H9 (cell line): ENCODE measurements around the gene FARP1. TPM values are rescaled to one million over a fixed set of nuclear protein-coding genes. Genes with fewer than 3 reads are reported as not detected.

Experiments
- DNase-seq: peaks from one replicate; pipeline ENCODE4 v3.0.0-alpha.2; 2017
- H2AFZ ChIP-seq: one replicate; pipeline ENCODE4 v1.6.1; 2013; ENCODE audit warnings: mild to moderate bottlenecking, low read length, control low read depth, moderate library complexity
- H2AK5ac ChIP-seq: 2 replicates; pipeline ENCODE4 v1.6.1; 2013; ENCODE audit warnings: low read length, control low read depth, mixed read lengths; ENCODE audit not compliant: insufficient read length
- H2BK120ac ChIP-seq: one replicate; pipeline ENCODE4 v1.6.1; 2013; ENCODE audit warnings: low read depth, mild to moderate bottlenecking, low read length, control low read depth, inconsistent platforms; ENCODE audit not compliant: poor library complexity, severe bottlenecking
- H2BK12ac ChIP-seq: 2 replicates; pipeline ENCODE4 v1.6.1; 2013; ENCODE audit warnings: low read length, control low read depth, mixed read lengths, low read depth; ENCODE audit not compliant: insufficient read length
- H2BK15ac ChIP-seq: 2 replicates; pipeline ENCODE4 v1.6.1; 2013; ENCODE audit warnings: low read depth, low read length, control low read depth
- H2BK20ac ChIP-seq: one replicate; pipeline ENCODE4 v1.6.1; 2013; ENCODE audit warnings: low read depth, mild to moderate bottlenecking, low read length, control low read depth, inconsistent platforms; ENCODE audit not compliant: poor library complexity, severe bottlenecking
- H2BK5ac ChIP-seq: 2 replicates; pipeline ENCODE4 v1.6.1; 2013; ENCODE audit warnings: low read length, control low read depth, mixed read lengths; ENCODE audit not compliant: insufficient read length
- H3K14ac ChIP-seq: 2 replicates; pipeline ENCODE4 v1.6.1; 2013; ENCODE audit warnings: low read length, control low read depth; ENCODE audit not compliant: insufficient read depth
- H3K18ac ChIP-seq: 2 replicates; pipeline ENCODE4 v1.6.1; 2013; ENCODE audit warnings: low read depth, mild to moderate bottlenecking, mixed read lengths, low read length, control low read depth; ENCODE audit not compliant: insufficient read length
- H3K23ac ChIP-seq: 2 replicates; pipeline ENCODE4 v1.6.1; 2013; ENCODE audit warnings: low read length, control low read depth, mixed read lengths, low read depth; ENCODE audit not compliant: insufficient read length
- H3K23me2 ChIP-seq: 2 replicates; pipeline ENCODE4 v1.6.1; 2013; ENCODE audit warnings: low read depth, mild to moderate bottlenecking, mixed read lengths, low read length, control low read depth; ENCODE audit not compliant: insufficient read length, poor library complexity, severe bottlenecking
- H3K27ac ChIP-seq: 2 replicates; pipeline ENCODE4 v1.5.1; 2013; ENCODE audit warnings: low read length, control low read depth, mixed read lengths, low read depth; ENCODE audit not compliant: insufficient read length
- H3K27me3 ChIP-seq: 2 replicates; pipeline ENCODE4 v1.6.1; 2013; ENCODE audit warnings: low read length, control low read depth, inconsistent platforms; ENCODE audit not compliant: insufficient read depth
- H3K4ac ChIP-seq: 2 replicates; pipeline ENCODE4 v1.6.1; 2013; ENCODE audit warnings: low read depth, mild to moderate bottlenecking, control low read depth, inconsistent platforms, low read length, moderate library complexity
- H3K4me1 ChIP-seq: 2 replicates; pipeline ENCODE4 v1.6.1; 2013; ENCODE audit warnings: low read length, control low read depth, inconsistent platforms; ENCODE audit not compliant: insufficient read depth
- H3K4me2 ChIP-seq: 2 replicates; pipeline ENCODE4 v1.6.1; 2013; ENCODE audit warnings: low read length, control low read depth, mixed read lengths; ENCODE audit not compliant: insufficient read length, insufficient read depth
- H3K56ac ChIP-seq: 2 replicates; pipeline ENCODE4 v1.6.1; 2013; ENCODE audit warnings: low read depth, mild to moderate bottlenecking, mixed read lengths, low read length, control low read depth; ENCODE audit not compliant: insufficient read length
- H3K79me1 ChIP-seq: 2 replicates; pipeline ENCODE4 v1.6.1; 2013; ENCODE audit warnings: low read depth, mild to moderate bottlenecking, moderate library complexity, low read length, control low read depth, inconsistent platforms; ENCODE audit not compliant: insufficient read depth, poor library complexity, severe bottlenecking
- H3K79me2 ChIP-seq: 2 replicates; pipeline ENCODE4 v1.6.1; 2013; ENCODE audit warnings: low read length, control low read depth, inconsistent platforms; ENCODE audit not compliant: insufficient read depth
- H3K9ac ChIP-seq: 2 replicates; pipeline ENCODE4 v1.6.1; 2013; ENCODE audit warnings: low read length, control low read depth, mixed read lengths; ENCODE audit not compliant: insufficient read length; ENCODE audit errors: extremely low read depth
- H3K9me3 ChIP-seq: one replicate; pipeline ENCODE4 v1.6.1; 2013; ENCODE audit warnings: low read depth, low read length, inconsistent platforms; ENCODE audit not compliant: control insufficient read depth
- H3T11ph ChIP-seq: one replicate; pipeline ENCODE4 v1.6.1; 2013; ENCODE audit warnings: mild to moderate bottlenecking, low read length, control low read depth, inconsistent platforms
- H4K20me1 ChIP-seq: one replicate; pipeline ENCODE4 v1.6.1; 2013; ENCODE audit not compliant: control insufficient read depth, insufficient read length, insufficient read depth
- H4K5ac ChIP-seq: 2 replicates; pipeline ENCODE4 v1.6.1; 2013; ENCODE audit warnings: low read depth, mild to moderate bottlenecking, mixed read lengths, low read length, control low read depth; ENCODE audit not compliant: insufficient read length
- H4K8ac ChIP-seq: replicated peaks from 2 replicates; pipeline ENCODE4 v1.6.1; 2013; ENCODE audit warnings: low read length, control low read depth, mixed read lengths, low read depth; ENCODE audit not compliant: insufficient read length
- H4K91ac ChIP-seq: 2 replicates; pipeline ENCODE4 v1.6.1; 2013; ENCODE audit warnings: low read depth, mild to moderate bottlenecking, moderate library complexity, mixed read lengths, low read length, control low read depth; ENCODE audit not compliant: insufficient read length
- H3K27ac Mint-ChIP-seq, 3 experiments: 2 replicates in 2 of 3; 3 replicates in 1 of 3; pipeline ENCODE4 v1.8.0; 2020 to 2021; ENCODE audit warnings: mixed read lengths in 3 of 3, mild to moderate bottlenecking in 1 of 3, moderate library complexity in 1 of 3
- H3K27me3 Mint-ChIP-seq: 2 replicates; pipeline ENCODE4 v1.8.0; 2021; ENCODE audit warnings: low read depth, mild to moderate bottlenecking, moderate library complexity, mixed read lengths
- H3K36me3 Mint-ChIP-seq, 3 experiments: 2 replicates in 2 of 3; 3 replicates in 1 of 3; pipeline ENCODE4 v1.8.0; 2020 to 2021; ENCODE audit warnings: low read depth in 3 of 3, mixed read lengths in 3 of 3; ENCODE audit not compliant: insufficient read depth in 1 of 3
- H3K4me1 Mint-ChIP-seq, 2 experiments: 2 replicates each; pipeline ENCODE4 v1.8.0; 2020; ENCODE audit warnings: mixed read lengths in 2 of 2
- H3K4me3 Mint-ChIP-seq, 2 experiments: 2 replicates in 1 of 2; 3 replicates in 1 of 2; pipeline ENCODE4 v1.8.0; 2020 to 2021; ENCODE audit warnings: mild to moderate bottlenecking in 2 of 2, mixed read lengths in 2 of 2, moderate library complexity in 1 of 2
- H3K9me3 Mint-ChIP-seq, 2 experiments: 2 replicates in 1 of 2; 3 replicates in 1 of 2; pipeline ENCODE4 v1.8.0; 2020; ENCODE audit warnings: mild to moderate bottlenecking in 2 of 2, mixed read lengths in 2 of 2, moderate library complexity in 1 of 2
- WGBS: extraction: QIAGEN DNeasy Blood & Tissue Kit; methylation state at CpG from one replicate; pipeline ENCODE4 v1.1.7; 2013; ENCODE audit warnings: missing lambda C conversion rate, low lambda C conversion rate, mixed read lengths; ENCODE audit not compliant: insufficient read length; ENCODE audit errors: extremely low coverage; 5-methylcytosine and 5-hydroxymethylcytosine counted together
- total RNA-seq: library from RNA; stranded (reverse); gene quantifications from 2 replicates; pipeline ENCODE4 v1.2.1, GENCODE V29; 2021
- TF ChIP-seq, protein P1 (sequence below): fragments of 200-600 bp; sonication (generic); conservative IDR thresholded peaks from 3 replicates; pipeline ENCODE4 v1.8.0; 2021; ENCODE audit warnings: antibody characterized with exemption, mild to moderate bottlenecking

FARP1 gene
- total RNA-seq, 1 experiment from 2014 or later: 95.9 TPM

DNA sequence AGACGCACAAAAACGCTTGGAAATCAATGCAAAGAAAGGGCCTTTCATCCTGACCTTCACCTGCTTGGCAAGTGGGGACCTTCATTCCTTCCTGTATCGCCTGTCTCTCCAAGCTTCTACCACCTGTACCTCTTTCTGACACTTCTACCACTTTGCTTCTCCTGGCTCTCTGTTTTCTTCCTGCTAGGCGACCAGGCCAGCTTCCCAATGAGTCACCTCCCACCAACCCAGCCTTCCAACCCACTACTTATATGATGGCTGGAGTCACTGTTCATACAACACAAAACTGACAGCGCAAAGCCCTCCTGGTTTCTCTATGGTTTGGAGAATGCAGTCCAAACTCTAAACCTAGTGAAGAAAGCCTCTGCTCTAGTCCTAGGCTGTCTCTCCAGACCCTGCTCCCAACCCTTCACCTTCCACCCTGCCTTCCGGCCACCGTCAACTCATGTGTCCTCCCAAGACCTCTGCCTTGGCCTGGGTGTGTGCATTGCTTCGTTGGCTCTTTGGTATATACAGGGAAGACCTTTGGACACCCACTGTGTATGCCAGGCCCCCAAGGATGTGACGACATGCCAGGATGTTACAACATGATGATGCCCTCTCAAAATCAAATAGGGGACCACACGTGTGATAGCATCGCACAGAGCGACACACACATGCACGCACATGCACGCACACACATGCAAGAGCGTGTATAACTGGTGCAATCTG lies 285.5 kb downstream of the FARP1 start:
- Mint-ChIP-seq H3K4me1 (peaks cover 2 to 5% of the 10 kb centered on the region in 2 experiments; a peak in 2 of 4 replicates), H3K4me3 (no peak overlapping the region), H3K27me3 (no peaks in the 10 kb centered on the region), H3K27ac (peak overlapping the region in 2 of 3 experiments; percentile 5 to 53; a peak in 2 of 7 replicates), H3K9me3 (no peaks in the 10 kb centered on the region), H3K36me3 (peaks cover 0 to 44% (median 30%) of the 10 kb centered on the region in 3 experiments; a peak in 6 of 7 replicates)
- H3K27me3 ChIP-seq: no peaks in the 10 kb centered on the region
- TF ChIP-seq, protein P1, sequence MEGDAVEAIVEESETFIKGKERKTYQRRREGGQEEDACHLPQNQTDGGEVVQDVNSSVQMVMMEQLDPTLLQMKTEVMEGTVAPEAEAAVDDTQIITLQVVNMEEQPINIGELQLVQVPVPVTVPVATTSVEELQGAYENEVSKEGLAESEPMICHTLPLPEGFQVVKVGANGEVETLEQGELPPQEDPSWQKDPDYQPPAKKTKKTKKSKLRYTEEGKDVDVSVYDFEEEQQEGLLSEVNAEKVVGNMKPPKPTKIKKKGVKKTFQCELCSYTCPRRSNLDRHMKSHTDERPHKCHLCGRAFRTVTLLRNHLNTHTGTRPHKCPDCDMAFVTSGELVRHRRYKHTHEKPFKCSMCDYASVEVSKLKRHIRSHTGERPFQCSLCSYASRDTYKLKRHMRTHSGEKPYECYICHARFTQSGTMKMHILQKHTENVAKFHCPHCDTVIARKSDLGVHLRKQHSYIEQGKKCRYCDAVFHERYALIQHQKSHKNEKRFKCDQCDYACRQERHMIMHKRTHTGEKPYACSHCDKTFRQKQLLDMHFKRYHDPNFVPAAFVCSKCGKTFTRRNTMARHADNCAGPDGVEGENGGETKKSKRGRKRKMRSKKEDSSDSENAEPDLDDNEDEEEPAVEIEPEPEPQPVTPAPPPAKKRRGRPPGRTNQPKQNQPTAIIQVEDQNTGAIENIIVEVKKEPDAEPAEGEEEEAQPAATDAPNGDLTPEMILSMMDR: no peak
- H4K20me1 ChIP-seq: no peaks in the 10 kb centered on the region
- no peak overlapping the region for H3K56ac ChIP-seq
- H3T11ph ChIP-seq: no peak overlapping the region
- DNase-seq: no peak
- no peak overlapping the region for H2BK120ac ChIP-seq
- H3K9me3 ChIP-seq: no peaks in the 10 kb centered on the region
- H2BK20ac ChIP-seq: no peak overlapping the region
- H3K18ac ChIP-seq: no peak overlapping the region
- H4K91ac ChIP-seq: no peak overlapping the region
- no peak overlapping the region for H3K27ac ChIP-seq
- no peak overlapping the region for H4K5ac ChIP-seq
- no peak overlapping the region for H3K4me2 ChIP-seq
- no peak overlapping the region for H3K4ac ChIP-seq
- H2BK15ac ChIP-seq: no peak overlapping the region
- H2BK5ac ChIP-seq: no peak overlapping the region
- H2BK12ac ChIP-seq: no peak overlapping the region
- H2AFZ ChIP-seq: no peak overlapping the region
- H4K8ac ChIP-seq: no peak overlapping the region
- H3K14ac ChIP-seq: no peak overlapping the region
- H3K23ac ChIP-seq: no peak overlapping the region
- no peaks in the 10 kb centered on the region for H3K79me2 ChIP-seq
- no CpG with 5 or more reads among the region's 15 CpGs for WGBS
- H3K9ac ChIP-seq: no peak overlapping the region
- no peaks in the 10 kb centered on the region for H3K4me1 ChIP-seq
- H3K23me2 ChIP-seq: no peaks in the 10 kb centered on the region
- no peaks in the 10 kb centered on the region for H3K79me1 ChIP-seq
- no peak overlapping the region for H2AK5ac ChIP-seq
